ENCODE results near the gene GRM1. TPM values are rescaled to one million over a fixed set of nuclear protein-coding genes. Genes with fewer than 3 reads are reported as not detected.

Gene GRM1
- total RNA-seq, 4 donors from 2014 or later: 0.13 TPM; not detected in 3

GRCh38 chr6:146246028-146246427 lies 217.2 kb downstream of the GRM1 start:
- 73% methylated on average over 1 of the region's 1 CpG; no CpG with 5 or more reads in 1 of the 2 donors for WGBS, 2 donors (ENCODE audit: low coverage in 1 of 2)
- no peak overlapping the region for H3K27ac ChIP-seq
- no peaks in the 10 kb centered on the region for H3K36me3 ChIP-seq
- peaks cover 0 to 11% (median 0%) of the 10 kb centered on the region in 3 donors for H3K9me3 ChIP-seq
- no peaks in the 10 kb centered on the region for H3K27me3 ChIP-seq
- H3K4me1 ChIP-seq: no peaks in the 10 kb centered on the region
- no peak for TF ChIP-seq POLR2A (IDR thresholded peaks at IDR 0.05)
- TF ChIP-seq CTCF (IDR thresholded peaks at IDR 0.05): no peak
- TF ChIP-seq EP300 (IDR thresholded peaks at IDR 0.05): no peak
- TF ChIP-seq POLR2AphosphoS5 (IDR thresholded peaks at IDR 0.05): no peak
- H3K4me3 ChIP-seq: no peak overlapping the region
- no peak for ATAC-seq

GRCh38 chr6:146253691-146254090 lies 224.8 kb downstream of the GRM1 start:
- peaks cover 0 to 6% (median 0%) of the 10 kb centered on the region in 3 donors for H3K9me3 ChIP-seq
- H3K27ac ChIP-seq: no peak overlapping the region
- no peaks in the 10 kb centered on the region for H3K36me3 ChIP-seq
- H3K27me3 ChIP-seq: no peaks in the 10 kb centered on the region
- no peak for ATAC-seq
- no peaks in the 10 kb centered on the region for H3K4me1 ChIP-seq
- H3K4me3 ChIP-seq: no peak overlapping the region
- TF ChIP-seq POLR2A (IDR thresholded peaks at IDR 0.05) (no peak), CTCF (IDR thresholded peaks at IDR 0.05) (no peak), POLR2AphosphoS5 (IDR thresholded peaks at IDR 0.05) (no peak), EP300 (IDR thresholded peaks at IDR 0.05) (no peak)

GRCh38 chr6:146258206-146258605 lies 229.3 kb downstream of the GRM1 start:
- no peaks in the 10 kb centered on the region for H3K4me1 ChIP-seq
- no peaks in the 10 kb centered on the region for H3K9me3 ChIP-seq
- TF ChIP-seq CTCF (IDR thresholded peaks at IDR 0.05) (no peak), POLR2AphosphoS5 (IDR thresholded peaks at IDR 0.05) (no peak), POLR2A (IDR thresholded peaks at IDR 0.05) (no peak), EP300 (IDR thresholded peaks at IDR 0.05) (no peak)
- no peak overlapping the region for H3K4me3 ChIP-seq
- ATAC-seq: no peak
- H3K27ac ChIP-seq: no peak overlapping the region
- WGBS, 2 donors (ENCODE audit: low coverage in 1 of 2): 50 to 67% methylated on average over 1 of the region's 1 CpG
- H3K36me3 ChIP-seq: no peaks in the 10 kb centered on the region
- no peaks in the 10 kb centered on the region for H3K27me3 ChIP-seq

GRCh38 chr6:146260886-146261285 lies 232.0 kb downstream of the GRM1 start:
- Histone ChIP-seq H3K9me3 (no peaks in the 10 kb centered on the region), H3K4me3 (no peak overlapping the region), H3K36me3 (no peaks in the 10 kb centered on the region), H3K4me1 (no peaks in the 10 kb centered on the region), H3K27me3 (no peaks in the 10 kb centered on the region), H3K27ac (no peak overlapping the region)
- TF ChIP-seq POLR2AphosphoS5 (IDR thresholded peaks at IDR 0.05): no peak
- no peak for TF ChIP-seq EP300 (IDR thresholded peaks at IDR 0.05)
- TF ChIP-seq POLR2A (IDR thresholded peaks at IDR 0.05): no peak
- no peak for TF ChIP-seq CTCF (IDR thresholded peaks at IDR 0.05)
- 47 to 53% methylated on average over 3 to 4 of the region's 4 CpGs for WGBS, 2 donors (ENCODE audit: low coverage in 1 of 2)
- ATAC-seq: no peak

GRCh38 chr6:146265056-146265455 lies 236.2 kb downstream of the GRM1 start:
- no peaks in the 10 kb centered on the region for H3K36me3 ChIP-seq
- 93 to 100% methylated on average over 2 of the region's 2 CpGs for WGBS, 2 donors (ENCODE audit: low coverage in 1 of 2)
- no peak overlapping the region for H3K4me3 ChIP-seq
- ATAC-seq: no peak
- H3K9me3 ChIP-seq: no peaks in the 10 kb centered on the region
- H3K27me3 ChIP-seq: no peaks in the 10 kb centered on the region
- H3K27ac ChIP-seq: no peak overlapping the region
- TF ChIP-seq CTCF (IDR thresholded peaks at IDR 0.05): no peak
- no peak for TF ChIP-seq POLR2AphosphoS5 (IDR thresholded peaks at IDR 0.05)
- TF ChIP-seq POLR2A (IDR thresholded peaks at IDR 0.05): no peak
- TF ChIP-seq EP300 (IDR thresholded peaks at IDR 0.05): no peak
- no peaks in the 10 kb centered on the region for H3K4me1 ChIP-seq
